Measurements from ENCODE around the gene TMEM72.

The TMEM72 gene

DNA sequence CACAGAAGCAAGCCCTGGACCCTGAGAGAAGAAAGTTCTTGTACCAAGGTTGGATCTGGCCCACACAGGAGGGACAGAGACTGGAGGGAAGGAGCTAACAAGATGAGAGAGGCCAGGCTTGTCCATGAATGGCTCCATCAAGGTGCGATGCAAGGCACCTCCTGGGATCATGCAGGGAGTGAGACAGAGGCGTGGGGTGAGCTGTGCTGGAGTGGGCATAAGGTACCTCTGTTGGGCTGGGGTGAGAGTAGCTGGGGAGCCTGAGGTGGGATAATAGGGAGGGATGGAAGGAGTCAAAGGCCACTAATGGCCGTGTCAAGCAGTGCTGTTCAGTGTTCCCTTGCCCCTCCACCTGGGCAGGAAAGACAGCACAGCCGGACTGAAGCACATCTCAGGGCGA, 9.9 kb downstream of the TMEM72 start:
- DNase-seq (ENCODE audit: low spot score) = no peak

DNA sequence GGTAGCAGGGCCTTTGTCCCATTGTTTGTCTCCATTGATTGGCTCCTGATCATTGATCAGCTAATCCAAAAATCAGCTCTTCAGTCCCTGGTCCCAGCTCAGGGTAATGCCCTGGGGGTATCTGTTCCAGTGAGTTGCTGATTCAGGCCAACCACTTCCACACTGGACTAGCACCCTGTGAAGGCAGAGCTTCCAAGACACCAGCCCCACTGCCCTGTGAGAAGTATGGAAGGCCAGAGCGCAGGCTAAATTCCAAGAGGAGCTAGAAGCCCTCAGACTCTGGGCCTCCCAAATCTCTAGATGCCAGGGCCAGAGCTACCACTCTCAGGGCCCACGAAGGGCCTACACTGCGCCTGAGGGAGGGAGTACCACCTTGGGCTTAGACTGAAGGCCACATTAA, 10.4 kb downstream of the TMEM72 start:
- DNase-seq (ENCODE audit: low spot score) = no peak

DNA sequence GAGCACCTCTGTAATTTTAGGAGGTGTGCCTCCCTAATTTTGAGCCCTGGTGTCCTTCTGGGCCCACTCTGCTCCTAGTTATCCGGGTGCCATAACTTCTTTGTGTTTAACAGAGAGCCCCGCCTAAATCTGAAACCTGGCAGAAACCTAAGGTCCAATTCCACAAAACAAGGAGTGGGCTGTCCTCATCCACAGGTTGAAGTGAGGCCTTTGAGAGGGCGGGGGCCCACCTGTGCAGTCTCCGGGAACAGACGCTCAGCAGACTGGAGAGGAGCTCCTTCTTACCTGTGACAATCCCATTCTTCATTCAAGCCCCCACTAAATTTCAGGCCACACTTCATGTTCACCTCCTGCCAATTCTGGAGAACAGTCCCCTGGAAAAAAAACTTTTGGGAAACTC, 10.9 kb downstream of the TMEM72 start:
- DNase-seq (ENCODE audit: low spot score) = no peak

DNA sequence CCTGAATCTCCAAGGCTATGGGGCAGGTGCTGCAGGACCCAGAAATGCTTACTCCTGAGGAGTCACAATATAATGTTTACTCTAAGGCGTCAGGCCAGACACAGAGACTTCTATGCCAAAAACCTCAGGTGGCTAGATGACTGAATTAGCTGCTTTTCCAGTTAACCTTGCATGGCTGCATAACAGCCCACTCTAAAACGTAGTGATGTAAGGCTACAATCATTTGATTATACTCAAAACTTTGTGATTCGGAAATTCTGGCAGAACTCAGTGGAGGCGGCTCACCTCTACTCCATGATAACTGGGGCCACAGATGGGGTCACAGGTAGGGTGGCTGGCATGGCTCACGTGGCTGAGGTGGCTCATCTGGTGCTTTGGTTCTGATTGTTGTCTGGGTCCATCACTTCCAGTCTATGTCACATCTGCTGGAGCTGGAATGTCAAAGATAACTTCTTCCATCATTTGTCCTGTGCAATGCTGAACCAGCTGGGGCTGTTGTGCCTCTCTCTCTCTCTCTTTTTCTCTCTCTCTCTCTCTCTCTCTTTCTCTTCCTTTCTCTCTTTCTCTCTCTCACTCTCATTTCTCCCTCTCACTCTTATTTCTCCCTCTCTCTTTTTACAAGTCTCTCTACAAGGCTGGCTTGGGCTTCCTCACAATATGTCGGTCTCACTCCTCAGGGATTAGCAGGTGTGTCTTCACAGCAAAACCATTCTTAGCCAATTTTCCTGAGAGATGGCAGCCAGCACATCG, 11.8 kb downstream of the TMEM72 start:
- no peak for DNase-seq (ENCODE audit: low spot score)

DNA sequence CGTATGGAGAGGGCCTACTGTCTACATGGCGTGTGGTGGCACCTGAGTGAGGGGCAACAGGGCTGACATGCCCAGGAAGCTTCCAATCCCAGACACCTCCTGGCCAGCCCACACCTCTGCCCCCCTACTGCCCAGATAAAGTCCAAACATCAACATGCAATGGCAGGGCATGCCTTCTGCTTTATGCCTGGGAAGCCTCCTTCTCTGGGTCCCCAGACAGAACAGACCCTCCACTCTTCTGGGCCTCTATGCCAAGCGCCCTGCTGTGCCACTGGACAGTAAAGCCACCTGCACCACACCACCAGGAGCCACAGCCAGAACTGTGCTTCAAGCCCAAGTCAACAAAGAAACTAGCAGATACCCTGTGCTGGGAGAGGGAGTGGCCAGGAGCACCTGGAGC, 12.5 kb downstream of the TMEM72 start:
- no peak for DNase-seq (ENCODE audit: low spot score)

DNA sequence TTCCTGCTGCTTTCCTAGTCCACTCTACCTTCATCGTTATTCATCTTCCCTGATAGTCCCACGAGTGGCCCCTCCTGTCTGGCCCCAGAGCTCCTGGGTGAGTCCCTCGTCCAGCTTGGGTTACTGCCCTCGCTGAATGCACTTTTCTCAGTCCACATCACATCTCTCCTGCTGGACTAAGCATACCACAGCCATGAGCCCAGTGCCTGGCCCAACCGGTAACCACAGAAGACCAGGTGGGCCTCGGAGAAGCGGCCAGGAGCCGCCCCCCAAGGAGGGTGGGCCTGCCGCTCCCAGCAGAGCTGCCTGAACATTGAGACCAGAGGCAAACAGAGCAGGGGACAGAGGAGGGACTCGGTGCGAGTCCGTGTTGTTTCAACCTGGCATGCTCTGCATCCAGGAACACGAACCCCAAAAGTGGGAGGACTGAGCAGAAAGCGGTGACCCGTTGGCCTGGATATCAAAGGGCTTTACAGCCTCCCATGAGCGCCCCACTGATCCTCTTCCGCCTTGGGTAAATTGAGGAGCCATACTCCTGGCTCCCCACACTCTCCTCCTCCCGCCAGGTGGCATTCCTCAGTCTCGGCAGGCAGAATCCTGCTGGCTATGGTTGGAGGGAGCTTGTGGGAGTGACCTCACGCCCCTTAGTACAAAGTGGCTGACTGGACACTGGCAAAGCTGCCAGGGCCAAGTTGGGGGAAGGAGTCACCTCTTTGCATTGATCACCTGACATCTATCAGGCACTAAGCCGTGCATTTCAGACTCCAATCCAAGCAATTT, 13.3 kb downstream of the TMEM72 start:
- no peak for DNase-seq (ENCODE audit: low spot score)

DNA sequence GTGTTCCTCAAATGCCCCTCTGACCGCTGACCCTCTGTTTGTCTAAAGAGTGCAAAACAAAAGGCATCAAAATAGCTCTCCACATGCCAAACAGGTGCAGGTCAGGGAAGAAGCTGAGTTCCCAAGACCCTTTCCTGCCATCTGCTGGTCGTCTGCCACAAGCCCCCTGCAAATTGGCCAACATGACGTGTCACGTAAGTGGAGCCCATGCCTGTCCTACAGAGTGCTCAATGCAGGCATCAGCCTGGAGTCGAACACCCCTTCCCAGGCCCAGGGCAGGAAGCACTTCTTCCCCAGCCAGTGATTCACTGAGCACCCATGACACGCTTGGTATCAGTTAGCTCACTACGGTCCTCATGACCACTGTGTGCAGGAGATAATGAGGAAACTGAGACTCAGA, 14.1 kb downstream of the TMEM72 start:
- no peak for DNase-seq (ENCODE audit: low spot score)

DNA sequence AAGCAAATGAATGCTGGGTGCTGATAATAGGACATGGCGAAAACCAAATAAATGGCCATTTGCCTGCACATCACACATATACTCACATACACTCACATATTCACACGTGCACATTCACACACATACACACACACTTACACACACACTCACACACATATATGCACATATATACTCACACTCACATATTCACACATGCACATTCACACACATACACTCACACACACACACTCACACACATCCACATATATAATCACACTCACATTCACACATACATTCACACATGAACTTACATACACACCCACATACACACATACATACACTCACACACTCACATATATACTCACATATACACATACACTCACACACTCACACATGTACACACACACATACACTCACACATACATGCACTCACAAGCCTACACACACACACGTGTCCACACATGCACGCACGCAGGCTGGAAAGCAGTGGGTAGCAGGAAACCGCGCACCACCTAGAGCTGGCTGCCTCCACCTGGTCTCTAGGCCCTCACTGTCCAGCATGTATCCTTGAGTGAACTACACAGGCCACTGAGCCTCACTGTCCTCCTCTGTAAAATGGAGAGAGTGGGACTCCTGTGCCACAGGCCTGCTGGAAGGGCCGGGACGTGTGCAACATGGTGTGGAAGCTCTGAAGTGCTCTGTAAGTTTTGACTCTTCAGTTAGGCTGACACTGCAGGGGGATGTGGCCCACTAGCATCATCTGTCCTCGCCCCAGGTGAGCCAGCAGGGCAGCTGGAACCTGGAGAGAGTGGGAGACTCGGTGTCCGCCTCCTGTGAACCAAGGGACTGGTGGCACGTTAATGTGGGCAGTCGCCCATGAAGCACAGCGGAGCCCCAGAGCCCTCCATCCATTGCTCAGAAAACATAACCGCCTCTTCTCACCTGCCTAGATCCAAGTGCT, 14.9 kb downstream of the TMEM72 start:
- no peak for DNase-seq (ENCODE audit: low spot score)

DNA sequence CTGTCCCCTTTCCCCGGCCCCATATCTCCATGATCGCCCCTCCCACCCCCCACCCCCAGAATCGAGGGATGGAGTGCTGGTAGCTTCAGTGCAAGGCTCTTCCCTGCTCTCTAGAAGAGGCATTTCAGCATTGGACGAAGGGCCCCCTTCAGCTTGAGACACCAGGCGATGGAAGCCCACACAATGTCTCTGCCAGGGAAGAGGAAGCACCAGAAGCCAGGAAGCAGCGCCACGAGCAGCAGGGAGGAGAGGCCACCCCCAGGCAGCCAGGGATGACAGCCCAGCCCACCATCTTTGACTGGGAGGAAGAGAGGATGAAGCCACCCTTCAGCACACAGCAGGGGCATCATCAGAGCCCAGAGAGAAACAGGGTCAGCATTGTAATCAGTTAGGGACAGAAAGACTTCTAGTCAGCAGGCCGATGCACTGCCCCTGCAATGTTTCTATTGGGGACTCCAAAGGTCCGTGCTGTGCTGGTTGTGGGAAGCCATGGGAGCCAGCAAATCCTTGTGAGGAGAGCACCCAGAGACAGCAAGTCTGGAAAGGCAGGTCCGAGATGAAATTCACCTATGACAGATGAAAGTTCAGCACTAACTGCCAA, 15.7 kb downstream of the TMEM72 start:
- DNase-seq (ENCODE audit: low spot score) = no peak

DNA sequence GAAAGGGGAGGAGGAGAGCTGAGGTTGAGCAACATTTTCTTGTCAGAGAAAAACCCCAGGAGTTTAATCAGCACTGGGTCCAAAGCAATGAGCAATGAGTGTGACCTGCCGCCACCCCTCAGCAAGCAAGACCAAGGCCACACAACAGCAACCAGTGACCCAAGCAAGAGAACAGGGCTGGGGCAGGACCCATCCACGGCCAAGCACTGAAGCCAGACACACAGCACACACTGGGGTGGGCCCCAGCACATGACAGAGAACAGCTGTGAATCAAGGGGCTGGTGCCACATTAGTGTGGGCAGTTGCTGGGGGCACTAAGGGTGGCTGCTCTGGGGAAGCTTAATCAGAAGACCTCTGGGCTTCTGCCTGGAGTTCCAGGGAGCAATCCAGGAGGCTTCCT, 16.2 kb downstream of the TMEM72 start:
- DNase-seq (ENCODE audit: low spot score) = no peak

DNA sequence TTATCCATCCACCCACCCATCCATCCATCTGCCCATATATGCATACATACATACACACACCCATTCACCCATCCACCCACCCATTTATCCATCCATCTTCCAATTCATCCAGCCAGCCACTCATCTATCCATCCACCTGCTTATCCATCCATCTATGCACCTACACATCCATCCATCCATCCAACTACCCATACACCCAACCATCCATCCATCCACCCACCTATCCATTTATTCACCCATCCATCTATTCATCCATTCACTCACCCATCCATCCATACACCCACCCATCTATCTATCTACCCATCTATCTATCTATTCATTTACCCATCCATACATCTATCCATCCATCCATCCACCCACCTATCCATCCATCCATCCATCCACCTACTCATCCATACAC, 17.3 kb downstream of the TMEM72 start:
- DNase-seq (ENCODE audit: low spot score) = no peak

DNA sequence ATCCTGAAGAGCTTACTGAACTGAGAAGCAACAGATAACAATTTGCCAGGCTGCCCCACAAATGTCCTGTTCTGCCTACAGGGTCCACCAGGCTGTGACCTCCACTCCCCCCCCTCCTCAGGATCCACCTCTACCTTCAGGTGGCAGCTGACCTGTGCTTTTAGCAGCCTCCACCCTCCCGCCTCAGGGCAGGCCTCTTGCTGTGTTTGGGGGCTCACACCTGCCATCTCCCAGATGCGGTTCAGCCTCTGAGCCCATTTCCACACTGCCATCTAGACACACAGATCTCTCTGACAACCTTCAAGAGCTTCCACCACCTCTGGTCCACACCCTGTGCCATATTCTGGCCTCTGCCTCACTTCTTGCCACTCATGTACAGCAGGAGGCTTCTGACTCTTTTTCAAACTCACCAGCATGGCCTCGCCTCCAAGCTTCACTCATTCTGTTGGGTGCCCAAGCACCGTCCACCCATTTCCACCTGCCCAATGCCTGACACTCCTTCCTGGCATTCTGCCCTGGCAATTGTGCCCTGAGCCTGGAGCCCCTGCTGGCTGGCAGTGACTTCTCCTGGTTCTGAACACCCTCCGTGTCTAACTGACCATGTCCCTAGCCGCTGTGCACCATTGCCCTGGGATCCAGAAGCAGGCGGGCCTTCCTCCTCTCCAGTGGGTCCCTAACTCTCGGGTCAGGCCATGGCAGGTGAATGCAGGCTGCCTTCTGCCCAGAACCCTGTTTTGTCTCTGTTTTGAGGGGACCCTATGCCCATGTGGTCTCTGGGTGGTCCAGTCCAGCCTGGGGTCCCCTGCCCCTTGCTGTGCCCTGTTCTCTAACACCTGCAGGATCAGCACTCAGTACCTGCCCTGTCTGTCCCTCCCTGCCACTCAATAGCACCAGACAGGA, 18.5 kb downstream of the TMEM72 start:
- DNase-seq (ENCODE audit: low spot score) = no peak

DNA sequence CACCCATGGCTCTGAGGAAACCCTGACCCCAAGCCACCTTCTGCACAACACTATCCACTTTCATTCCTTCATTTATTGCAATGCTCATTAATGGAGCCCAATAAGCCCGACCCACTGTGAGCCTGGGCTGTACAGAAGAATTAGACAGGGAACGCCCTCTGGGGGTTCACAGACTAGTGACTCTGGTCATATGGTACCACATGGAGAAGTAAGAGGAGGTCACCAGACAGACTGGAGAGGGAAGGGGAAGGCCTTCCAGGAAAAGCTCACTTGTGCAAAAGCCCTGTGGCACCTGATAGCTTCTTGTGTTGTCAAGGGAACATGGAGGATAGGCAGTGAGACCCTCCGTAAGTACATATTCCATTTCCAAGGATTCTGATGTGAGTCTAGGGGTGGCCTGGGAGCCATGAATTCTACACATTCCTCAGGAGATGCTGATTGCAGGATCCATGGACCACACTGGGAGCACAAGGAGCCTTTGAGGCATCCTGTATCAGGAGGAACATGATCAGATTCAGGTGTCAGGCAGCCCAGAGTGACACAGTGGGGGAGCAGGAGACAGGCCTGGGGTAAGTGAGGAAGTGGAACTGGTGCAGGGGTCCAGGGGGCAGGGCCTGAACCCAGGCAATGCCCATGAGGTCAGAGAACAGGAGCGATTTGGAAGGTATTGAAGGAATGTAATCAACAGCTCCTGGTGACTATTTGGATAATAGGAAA, 19.9 kb downstream of the TMEM72 start:
- DNase-seq (ENCODE audit: low spot score) = no peak

DNA sequence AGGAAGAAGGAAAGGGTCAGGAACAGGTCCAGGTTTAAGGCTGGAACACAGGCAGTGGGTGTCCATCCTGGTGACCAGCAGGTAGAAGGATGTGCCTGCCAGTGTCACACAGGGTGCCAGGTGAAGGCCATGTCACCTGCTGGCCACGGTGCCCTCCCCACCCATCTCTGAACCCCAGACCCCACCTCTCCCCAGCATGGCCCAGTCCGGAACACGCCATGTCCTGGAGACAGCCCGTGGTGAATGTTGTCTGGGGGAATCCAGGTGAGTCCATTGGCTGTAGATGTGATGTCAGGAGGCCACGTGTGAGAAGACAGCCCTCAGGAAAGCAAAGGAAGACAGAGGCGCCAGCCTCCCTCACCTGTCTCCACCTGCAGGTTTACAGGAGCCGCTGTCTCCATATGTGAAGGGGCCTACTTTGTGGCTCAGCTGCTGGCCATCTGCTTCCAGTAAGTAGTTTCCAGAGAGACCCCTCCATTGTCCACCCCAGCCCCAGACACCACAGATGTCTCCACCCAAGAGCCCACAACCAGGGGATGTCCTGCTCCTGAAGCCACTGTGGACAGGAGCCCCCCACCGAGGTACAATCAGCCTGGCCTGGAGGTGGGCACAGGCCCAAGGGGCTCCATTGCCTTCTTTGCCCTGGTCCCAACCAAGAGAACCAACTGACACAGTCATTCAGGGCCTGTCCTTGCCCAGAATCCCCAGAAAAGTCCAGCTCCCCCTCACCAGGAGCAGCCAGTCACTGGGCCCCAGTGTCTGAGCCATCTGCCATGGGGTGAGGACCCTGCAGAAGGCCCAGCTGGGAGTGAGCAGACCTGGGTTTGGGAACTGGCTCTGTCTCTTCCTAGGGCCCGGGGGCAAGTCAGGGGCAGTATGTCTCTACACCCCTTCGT, 20.7 kb downstream of the TMEM72 start:
- DNase-seq (ENCODE audit: low spot score) = no peak

DNA sequence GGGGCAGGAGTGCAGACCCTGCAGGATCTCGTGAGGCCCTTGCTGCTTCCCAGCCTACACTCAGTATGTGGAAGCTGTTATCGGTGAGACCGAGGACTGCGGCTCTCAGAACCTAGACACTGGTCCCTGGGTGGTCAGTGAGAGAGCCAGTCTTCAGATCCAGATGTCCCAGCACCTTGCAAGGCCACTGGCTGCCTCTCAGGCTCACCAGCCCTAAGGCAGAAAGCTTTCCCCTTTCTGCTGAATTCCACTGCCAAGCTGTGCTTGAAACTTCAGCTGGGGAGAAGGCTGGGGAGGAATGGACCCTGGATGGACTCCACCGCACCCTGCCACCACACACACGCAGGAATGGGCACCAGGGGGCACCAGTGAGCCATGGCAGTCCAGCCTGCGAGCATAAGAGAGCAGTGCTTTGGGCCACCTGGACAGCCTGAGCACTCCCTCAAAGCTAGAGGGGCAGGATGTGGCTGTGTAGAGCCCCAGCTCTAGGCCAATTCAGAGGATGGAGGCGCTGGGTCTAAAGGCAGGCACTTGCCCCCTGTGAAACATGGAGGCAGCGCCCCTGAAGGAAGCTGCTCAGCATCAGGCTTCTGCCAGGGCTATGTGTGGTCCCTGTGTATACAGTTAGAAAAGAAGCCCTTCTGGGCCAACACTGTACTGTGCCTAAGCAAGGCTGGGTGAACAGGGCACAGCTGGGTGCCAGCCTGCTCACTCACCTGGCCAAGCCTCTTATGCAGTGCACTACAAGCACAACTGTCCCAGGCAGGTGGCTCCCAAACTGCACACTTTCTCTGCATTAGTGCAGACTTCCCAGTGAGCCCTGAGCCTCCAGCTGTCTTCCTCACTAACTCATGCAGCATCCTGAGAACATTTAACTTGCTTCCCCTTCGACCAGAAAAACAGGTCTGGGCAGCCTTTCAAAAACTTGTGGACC, 21.6 kb downstream of the TMEM72 start:
- peak; percentile 71 for DNase-seq (ENCODE audit: low spot score)

DNA sequence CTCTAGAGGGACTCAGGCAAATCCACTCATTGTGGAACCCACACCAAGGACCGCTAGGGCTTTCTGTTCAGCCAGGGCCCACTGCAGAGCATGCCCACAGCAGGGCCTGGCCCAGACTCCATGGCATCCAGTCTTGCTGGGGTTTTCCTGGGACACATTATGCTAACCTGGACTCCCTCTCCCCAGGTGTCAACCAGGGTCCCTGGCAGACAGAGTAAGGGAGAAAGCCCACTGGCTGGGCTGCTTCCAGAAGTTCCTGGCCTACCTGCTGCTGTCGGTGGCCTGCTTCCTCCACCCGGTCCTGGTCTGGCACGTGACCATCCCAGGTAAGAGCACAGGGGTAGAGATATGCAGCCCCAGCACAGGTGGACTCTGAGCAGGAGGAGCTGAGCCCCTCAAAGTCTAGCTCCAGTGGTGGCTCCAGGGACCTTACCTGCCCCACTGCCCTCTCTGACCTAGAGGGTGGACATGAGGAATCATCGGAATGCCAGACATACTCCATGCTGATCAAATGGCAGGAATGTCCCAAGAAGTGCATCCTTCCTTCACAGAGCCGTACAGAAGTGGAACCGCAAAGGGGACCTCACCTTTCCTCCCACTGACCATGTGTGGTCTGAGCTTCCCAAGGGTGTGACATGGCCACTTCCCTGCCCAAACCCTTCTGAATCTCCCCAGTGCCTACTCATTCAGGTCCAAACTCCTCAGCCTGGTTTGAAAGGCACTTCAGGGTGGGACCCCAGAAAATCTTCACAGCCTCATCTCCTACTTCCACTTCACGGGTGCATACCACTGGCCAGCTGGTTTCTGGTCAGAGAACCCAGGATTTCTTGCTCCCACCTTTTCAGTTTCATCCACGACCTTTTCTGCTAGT, 22.5 kb downstream of the TMEM72 start:
- no peak for DNase-seq (ENCODE audit: low spot score)

All from CD4-positive, alpha-beta T cell treated with Interleukin-6 at 100 ng/mL for 8 hours (primary cell).